OCI-LY3 (cell line): ENCODE measurements around the gene FGF13.

ENCODE experiments used
- H2AFZ ChIP-seq: fragments of 200-600, 300-600 bp; shearing (Covaris generic); 2 replicates; pipeline ENCODE4 v1.6.0; 2014; ENCODE audit warnings: antibody characterized with exemption, low read depth, low read length
- H3K27ac ChIP-seq: fragments of 200-600, 300-600 bp; sonication (generic); 2 replicates; pipeline ENCODE4 v1.5.1; 2014; ENCODE audit warnings: mild to moderate bottlenecking, low read length, moderate library complexity, mixed read lengths
- H3K27me3 ChIP-seq: fragments of 200-600, 300-600 bp; sonication (generic); 2 replicates; pipeline ENCODE4 v1.6.1; 2014; ENCODE audit warnings: low read depth, low read length, mixed read lengths
- H3K36me3 ChIP-seq: fragments of 200-600, 300-600 bp; sonication (generic); replicated peaks from 2 replicates; pipeline ENCODE3; 2014; ENCODE audit warnings: low read depth, low read length, mixed read lengths
- H3K4me1 ChIP-seq: fragments of 300-600, 200-600 bp; sonication (generic); 2 replicates; pipeline ENCODE4 v1.6.1; 2014; ENCODE audit warnings: low read length, mixed read lengths
- H3K4me2 ChIP-seq: fragments of 200-600, 300-600 bp; sonication (generic); 2 replicates; pipeline ENCODE4 v1.6.1; 2014; ENCODE audit warnings: low read length, mixed read lengths
- H3K4me3 ChIP-seq: fragments of 300-600, 200-600 bp; sonication (generic); 2 replicates; pipeline ENCODE4 v1.5.1; 2014; ENCODE audit warnings: antibody characterized with exemption, mild to moderate bottlenecking, low read length, moderate library complexity
- H3K79me2 ChIP-seq: fragments of 300-600, 200-600 bp; shearing (Covaris generic); 2 replicates; pipeline ENCODE4 v1.6.1; 2014; ENCODE audit warnings: mild to moderate bottlenecking, low read length, mixed read lengths
- H3K9ac ChIP-seq: fragments of 300-600, 200-600 bp; shearing (Covaris generic); 2 replicates; pipeline ENCODE4 v1.6.0; 2014; ENCODE audit warnings: mild to moderate bottlenecking, low read length, moderate library complexity
- H3K9me3 ChIP-seq: fragments of 200-600, 300-600 bp; shearing (Covaris generic); 2 replicates; pipeline ENCODE4 v1.6.1; 2014; ENCODE audit warnings: low read length, mixed read lengths; ENCODE audit not compliant: insufficient read depth
- H4K20me1 ChIP-seq: fragments of 200-600, 300-600 bp; sonication (generic); 2 replicates; pipeline ENCODE4 v1.6.1; 2016; ENCODE audit warnings: low read length, mixed read lengths; ENCODE audit not compliant: insufficient read depth
- EZH2phosphoT487 ChIP-seq: fragments of 200-600 bp; shearing (Covaris generic); IDR thresholded peaks from 2 replicates; pipeline ENCODE4 v1.6.1; 2018; ENCODE audit warnings: antibody characterized with exemption, mixed run types, low read depth
- TF ChIP-seq, protein P1 (sequence below): fragments of 200-600, 300-600 bp; sonication (generic); IDR thresholded peaks from 2 replicates; pipeline ENCODE4 v1.5.1; 2014; ENCODE audit warnings: antibody characterized with exemption, low read length, low read depth

The FGF13 gene

DNA sequence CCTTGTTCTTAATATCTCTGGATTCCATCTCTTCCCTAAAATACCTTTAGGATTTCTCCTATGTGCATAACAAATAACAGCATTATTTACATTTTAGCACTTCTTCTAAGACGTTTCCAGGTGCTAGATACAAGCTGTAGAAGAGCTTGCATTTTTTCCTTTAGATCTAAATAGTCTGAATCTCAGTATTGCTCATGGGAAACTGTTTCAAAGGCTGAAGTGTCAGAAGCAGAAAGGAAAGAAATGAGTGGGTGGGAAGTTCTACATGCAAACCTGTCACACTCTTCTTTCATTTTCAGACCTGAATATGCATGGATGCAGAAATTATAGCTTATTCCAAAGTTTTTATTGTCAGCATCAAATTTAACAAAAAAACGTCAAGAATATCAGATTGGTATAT is 41.8 kb downstream of the FGF13 start:
- Histone ChIP-seq H3K27me3 (no peaks in the 10 kb centered on the region), H3K36me3 (no peaks in the 10 kb centered on the region), H4K20me1 (no peaks in the 10 kb centered on the region), H3K9ac (no peak overlapping the region; the same call in 1 of the 2 replicates), H3K4me1 (peaks cover 59% of the 10 kb centered on the region), H2AFZ (no peak overlapping the region), H3K27ac (peak overlapping the region; percentile 67), H3K79me2 (no peaks in the 10 kb centered on the region), H3K9me3 (peaks cover 2% of the 10 kb centered on the region; the same call in 1 of the 2 replicates), H3K4me2 (peak overlapping the region; percentile 47), H3K4me3 (no peak overlapping the region)
- TF ChIP-seq, protein P1, sequence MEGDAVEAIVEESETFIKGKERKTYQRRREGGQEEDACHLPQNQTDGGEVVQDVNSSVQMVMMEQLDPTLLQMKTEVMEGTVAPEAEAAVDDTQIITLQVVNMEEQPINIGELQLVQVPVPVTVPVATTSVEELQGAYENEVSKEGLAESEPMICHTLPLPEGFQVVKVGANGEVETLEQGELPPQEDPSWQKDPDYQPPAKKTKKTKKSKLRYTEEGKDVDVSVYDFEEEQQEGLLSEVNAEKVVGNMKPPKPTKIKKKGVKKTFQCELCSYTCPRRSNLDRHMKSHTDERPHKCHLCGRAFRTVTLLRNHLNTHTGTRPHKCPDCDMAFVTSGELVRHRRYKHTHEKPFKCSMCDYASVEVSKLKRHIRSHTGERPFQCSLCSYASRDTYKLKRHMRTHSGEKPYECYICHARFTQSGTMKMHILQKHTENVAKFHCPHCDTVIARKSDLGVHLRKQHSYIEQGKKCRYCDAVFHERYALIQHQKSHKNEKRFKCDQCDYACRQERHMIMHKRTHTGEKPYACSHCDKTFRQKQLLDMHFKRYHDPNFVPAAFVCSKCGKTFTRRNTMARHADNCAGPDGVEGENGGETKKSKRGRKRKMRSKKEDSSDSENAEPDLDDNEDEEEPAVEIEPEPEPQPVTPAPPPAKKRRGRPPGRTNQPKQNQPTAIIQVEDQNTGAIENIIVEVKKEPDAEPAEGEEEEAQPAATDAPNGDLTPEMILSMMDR, result no peak
- no peak for TF ChIP-seq EZH2phosphoT487

DNA sequence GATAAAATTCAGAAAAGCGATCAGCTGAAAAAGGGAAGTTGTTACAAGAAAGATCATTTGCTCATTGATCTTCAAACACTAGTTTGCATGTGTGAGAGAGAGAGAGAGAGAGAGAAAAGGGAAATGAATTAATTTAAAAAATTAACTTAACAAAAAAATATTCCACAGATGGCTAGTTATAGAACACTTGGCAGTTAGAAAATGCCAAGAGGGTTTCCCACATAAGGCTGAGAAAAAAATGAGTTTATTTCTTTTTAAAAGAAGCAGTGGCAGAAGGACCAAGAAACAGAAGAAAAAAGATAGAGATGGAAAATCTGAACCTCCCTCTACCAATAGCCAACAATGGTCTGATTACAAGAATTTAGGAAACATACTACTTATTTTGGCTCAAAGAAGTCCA is 47.1 kb downstream of the FGF13 start:
- H3K4me3 ChIP-seq, result peak overlapping the region; percentile 30; the same call in 1 of the 2 replicates
- TF ChIP-seq, protein P1, result no peak
- TF ChIP-seq EZH2phosphoT487, result no peak
- peaks cover 56% of the 10 kb centered on the region for H3K4me1 ChIP-seq
- H3K9ac ChIP-seq, result peak overlapping the region; percentile 60; the same call in 1 of the 2 replicates
- no peaks in the 10 kb centered on the region for H3K36me3 ChIP-seq
- peak overlapping the region; percentile 64 for H3K4me2 ChIP-seq
- peak overlapping the region; percentile 76; the same call in 1 of the 2 replicates for H2AFZ ChIP-seq
- no peaks in the 10 kb centered on the region for H4K20me1 ChIP-seq
- no peaks in the 10 kb centered on the region for H3K27me3 ChIP-seq
- H3K79me2 ChIP-seq, result no peaks in the 10 kb centered on the region
- H3K27ac ChIP-seq, result peak overlapping the region; percentile 96
- H3K9me3 ChIP-seq, result peaks cover 2% of the 10 kb centered on the region; the same call in 1 of the 2 replicates

DNA sequence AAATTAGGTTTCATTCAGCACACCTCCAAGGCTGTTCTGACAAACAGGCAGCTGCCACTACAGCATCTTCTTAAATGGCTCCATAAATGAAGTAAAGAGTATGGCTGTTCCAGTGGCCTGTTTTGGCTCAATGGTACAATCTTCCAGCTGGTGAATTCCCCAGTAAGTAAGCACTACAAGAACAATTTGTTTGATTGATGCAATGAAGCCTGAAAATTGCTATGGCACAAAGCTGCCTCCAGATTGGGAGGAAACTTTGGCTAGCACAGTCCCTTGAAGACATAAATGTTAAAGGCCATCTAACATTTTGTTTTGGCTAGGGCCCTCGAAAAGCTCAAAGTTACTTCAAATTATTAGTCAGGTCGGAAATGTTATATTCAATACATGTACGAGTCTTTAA is 47.5 kb downstream of the FGF13 start:
- Histone ChIP-seq H3K9ac (peak overlapping the region; percentile 60; the same call in 1 of the 2 replicates), H3K79me2 (no peaks in the 10 kb centered on the region), H3K4me1 (peaks cover 51% of the 10 kb centered on the region), H3K9me3 (peaks cover 2% of the 10 kb centered on the region; the same call in 1 of the 2 replicates), H3K36me3 (no peaks in the 10 kb centered on the region), H3K4me3 (peak overlapping the region; percentile 30; the same call in 1 of the 2 replicates), H3K27ac (peak overlapping the region; percentile 96), H2AFZ (peak overlapping the region; percentile 31; the same call in 1 of the 2 replicates), H3K27me3 (no peaks in the 10 kb centered on the region), H4K20me1 (no peaks in the 10 kb centered on the region), H3K4me2 (peak overlapping the region; percentile 64)
- TF ChIP-seq, protein P1, result no peak
- no peak for TF ChIP-seq EZH2phosphoT487

DNA sequence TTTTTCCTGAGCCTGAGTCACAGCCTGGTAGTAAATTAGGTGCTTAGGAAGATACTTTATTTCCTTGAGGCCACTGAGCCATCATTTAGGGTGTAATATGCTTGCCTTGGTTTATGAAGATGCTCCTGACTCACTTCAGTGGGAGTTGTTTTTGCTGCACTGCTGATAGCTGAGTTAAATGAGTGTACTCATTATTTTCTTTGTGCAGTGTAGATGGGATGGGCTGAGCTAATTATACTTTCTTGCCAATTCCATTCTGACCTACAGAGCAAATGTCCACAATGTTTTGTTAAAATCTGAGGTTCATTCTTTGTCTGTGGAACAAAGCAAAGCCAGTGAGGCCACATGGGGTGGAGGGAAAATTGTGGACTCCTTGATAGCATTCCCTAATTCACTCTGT is 60.0 kb downstream of the FGF13 start:
- no peaks in the 10 kb centered on the region for H3K4me1 ChIP-seq
- no peaks in the 10 kb centered on the region for H3K9me3 ChIP-seq
- H4K20me1 ChIP-seq, result no peaks in the 10 kb centered on the region
- no peak overlapping the region for H3K4me3 ChIP-seq
- no peak overlapping the region for H3K4me2 ChIP-seq
- no peak overlapping the region for H2AFZ ChIP-seq
- H3K36me3 ChIP-seq, result no peaks in the 10 kb centered on the region
- H3K79me2 ChIP-seq, result no peaks in the 10 kb centered on the region
- no peak overlapping the region for H3K27ac ChIP-seq
- no peaks in the 10 kb centered on the region for H3K27me3 ChIP-seq
- TF ChIP-seq EZH2phosphoT487, result no peak
- TF ChIP-seq, protein P1, result no peak
- H3K9ac ChIP-seq, result no peak overlapping the region
